K562 (cell line): ENCODE data around the gene LRRC74B. TPM values are rescaled to one million over a fixed set of nuclear protein-coding genes. Genes with fewer than 3 reads are reported as not detected.

ENCODE experiments used
- ATAC-seq: fragments of 200-7000 bp; cut with Tn5 transposase; 3 replicates; pipeline ENCODE4 v1.9.1; 2020; ENCODE audit warnings: moderate library complexity
- BruUV-seq: library from RNA; stranded (reverse); fragments of 400-500 nt; replicated peaks from 2 replicates; lab custom pipeline; 2021; lab: Mats Ljungman, UMichigan
- CTCF ChIA-PET: fragments of 300-600 bp; formaldehyde crosslinking; extraction: SDS; loops from one replicate; lab custom pipeline; 2021; ENCODE audit warnings: low intra/inter-chr PET ratio; lab: Yijun Ruan, JAX
- POLR2A ChIA-PET: fragments of 300-600, 350-650 bp; sonication (Branson Sonifier 250); formaldehyde crosslinking; extraction: SDS; loops from one replicate; lab custom pipeline; 2021; ENCODE audit warnings: antibody characterized with exemption, inconsistent platforms; lab: Yijun Ruan, JAX
- DNase-seq, 4 experiments: peaks; one replicate each; pipeline versions ENCODE4 v3.0.0 to v3.0.0-alpha.2; 2011 to 2018; ENCODE audit warnings: low spot score in 3 of 4, mixed read lengths in 3 of 4; ENCODE audit errors: extremely low read depth in 1 of 4
- FAIRE-seq: peaks from 2 replicates; lab custom pipeline; 2011; peaks lifted over from hg19 to GRCh38; lab: Jason Lieb, UNC
- H2AFZ ChIP-seq: 2 replicates; pipeline ENCODE4 v1.6.0; 2011; ENCODE audit warnings: low read depth, low read length, control low read depth, inconsistent platforms
- H3K27ac ChIP-seq: fragments of 200-600 bp; 3 replicates; pipeline ENCODE4 v1.8.0; 2011; ENCODE audit warnings: low read depth, mild to moderate bottlenecking, control low read depth, inconsistent platforms, low read length, moderate library complexity, mixed read lengths; ENCODE audit errors: extremely low read depth
- H3K27me3 ChIP-seq, 2 experiments: fragments of 300-600 bp in 1 of 2; 2 replicates in 1 of 2; 3 replicates in 1 of 2; pipeline versions ENCODE4 v1.6.0 to v1.8.0; 2011; ENCODE audit warnings: inconsistent platforms in 2 of 2, low read length in 2 of 2, mild to moderate bottlenecking in 1 of 2, mixed read lengths in 1 of 2, moderate library complexity in 1 of 2; ENCODE audit not compliant: control insufficient read depth in 2 of 2, insufficient read depth in 2 of 2
- H3K36me3 ChIP-seq: fragments of 300-600 bp; 3 replicates; pipeline ENCODE4 v1.8.0; 2011; ENCODE audit warnings: mild to moderate bottlenecking, low read length, inconsistent platforms; ENCODE audit not compliant: control insufficient read depth, insufficient read depth
- H3K4me1 ChIP-seq, 2 experiments: fragments of 200-600 bp in 1 of 2; replicated peaks in 1 of 2; 2 replicates in 1 of 2; 3 replicates in 1 of 2; pipeline versions ENCODE4 v1.5.1 to v1.8.0; 2011; ENCODE audit warnings: inconsistent platforms in 2 of 2, low read length in 2 of 2, mild to moderate bottlenecking in 1 of 2, mixed read lengths in 1 of 2, moderate library complexity in 1 of 2; ENCODE audit not compliant: control insufficient read depth in 2 of 2, insufficient read depth in 2 of 2
- H3K4me2 ChIP-seq: 2 replicates; pipeline ENCODE4 v1.6.1; 2011; ENCODE audit warnings: low read length, control low read depth, inconsistent platforms, mixed read lengths; ENCODE audit not compliant: insufficient read depth
- H3K4me3 ChIP-seq: fragments of 200-600 bp; sonication (generic), shearing (Covaris generic); 2 replicates; pipeline ENCODE4 v1.5.1; 2016; ENCODE audit warnings: control low read depth, inconsistent platforms
- H3K79me2 ChIP-seq: fragments of 200-600 bp; 3 replicates; pipeline ENCODE4 v1.8.0; 2011; ENCODE audit warnings: low read length, inconsistent platforms; ENCODE audit not compliant: control insufficient read depth, insufficient read depth
- H3K9ac ChIP-seq, 2 experiments: 2 replicates each; pipeline versions ENCODE4 v1.6.0 to v1.6.1; 2011; ENCODE audit warnings: low read depth in 2 of 2, low read length in 2 of 2, control low read depth in 1 of 2, inconsistent platforms in 1 of 2, mild to moderate bottlenecking in 1 of 2, mixed read lengths in 1 of 2; ENCODE audit not compliant: insufficient read depth in 1 of 2
- H3K9me1 ChIP-seq: one replicate; pipeline ENCODE4 v1.6.0; 2011; ENCODE audit warnings: inconsistent platforms, mild to moderate bottlenecking, low read length, moderate library complexity; ENCODE audit not compliant: control insufficient read depth, insufficient read depth
- H3K9me3 ChIP-seq: replicated peaks from 2 replicates; pipeline ENCODE4 v1.5.1; 2011; ENCODE audit warnings: low read depth, low read length, inconsistent platforms; ENCODE audit not compliant: control insufficient read depth, insufficient read depth
- H4K20me1 ChIP-seq: replicated peaks from 2 replicates; pipeline ENCODE4 v1.6.1; 2011; ENCODE audit warnings: low read length, inconsistent platforms, mixed read lengths; ENCODE audit not compliant: control insufficient read depth, insufficient read depth
- C11orf30 ChIP-seq: fragments of 450-650 bp; IDR thresholded peaks from 2 replicates; pipeline ENCODE4 v1.6.1; 2016; ENCODE audit warnings: low read depth, mild to moderate bottlenecking
- CCAR2 ChIP-seq: fragments of 200-400 bp; formaldehyde crosslinking; IDR thresholded peaks from 2 replicates; pipeline ENCODE4 v1.6.1; 2017; ENCODE audit warnings: mild to moderate bottlenecking, low read depth, low read length
- CHD4 ChIP-seq: fragments of 200-600 bp; sonication (generic); IDR thresholded peaks from 3 replicates; pipeline ENCODE4 v1.6.1; 2012; ENCODE audit warnings: low read depth, mild to moderate bottlenecking, mixed read lengths, low read length, inconsistent platforms; ENCODE audit not compliant: insufficient read depth, insufficient replicate concordance, poor library complexity, severe bottlenecking
- ETV5 ChIP-seq: sonication (generic); formaldehyde crosslinking; IDR thresholded peaks from 2 replicates; pipeline ENCODE4 v1.4.0; 2020; ENCODE audit warnings: low read depth, mild to moderate bottlenecking, missing genetic modification reagents
- GTF2E2 ChIP-seq: fragments of 200-800 bp; sonication (Bioruptor generic); IDR thresholded peaks from 2 replicates; pipeline ENCODE4 v1.6.1; 2016; ENCODE audit warnings: missing genetic modification characterization, missing compliant biosample characterization
- HNRNPUL1 ChIP-seq: fragments of 200-400 bp; formaldehyde crosslinking; IDR thresholded peaks from 2 replicates; pipeline ENCODE4 v1.6.1; 2017; ENCODE audit warnings: low read length
- LARP7 ChIP-seq: fragments of 450-650 bp; IDR thresholded peaks from 2 replicates; pipeline ENCODE4 v1.6.1; 2016
- NFE2L1 ChIP-seq: fragments of 450-650 bp; IDR thresholded peaks from 2 replicates; pipeline ENCODE4 v1.6.1; 2016; ENCODE audit warnings: missing genetic modification characterization, low read depth, mild to moderate bottlenecking, missing compliant biosample characterization, moderate library complexity, borderline replicate concordance
- SMARCA5 ChIP-seq: fragments of 450-650 bp; IDR thresholded peaks from 2 replicates; pipeline ENCODE4 v1.6.1; 2016
- SPI1 ChIP-seq: IDR thresholded peaks from 2 replicates; pipeline ENCODE4 v1.6.1; 2011; ENCODE audit warnings: low read depth, low read length, control low read depth, borderline replicate concordance
- TAF7 ChIP-seq: fragments of 450-650 bp; IDR thresholded peaks from 2 replicates; pipeline ENCODE4 v1.6.1; 2016; ENCODE audit warnings: missing genetic modification characterization, missing compliant biosample characterization
- TAL1 ChIP-seq: fragments of 450-650 bp; IDR thresholded peaks from 2 replicates; pipeline ENCODE4 v1.6.1; 2016; ENCODE audit warnings: mild to moderate bottlenecking
- XRCC3 ChIP-seq: fragments of 450-650 bp; IDR thresholded peaks from 2 replicates; pipeline ENCODE4 v1.6.1; 2017; ENCODE audit warnings: mild to moderate bottlenecking, moderate library complexity
- ZFX ChIP-seq: sonication (generic); formaldehyde crosslinking; IDR thresholded peaks from 2 replicates; pipeline ENCODE4 v1.8.0; 2022; ENCODE audit warnings: mild to moderate bottlenecking, missing genetic modification reagents, moderate library complexity
- ZNF174 ChIP-seq: fragments of 250-450 bp; sonication (Bioruptor Pico); IDR thresholded peaks from 2 replicates; pipeline ENCODE4 v1.4.0; 2020; ENCODE audit warnings: mild to moderate bottlenecking
- ZNF311 ChIP-seq: fragments of 250-450 bp; sonication (Bioruptor Pico); IDR thresholded peaks from 2 replicates; pipeline ENCODE4 v1.4.0; 2020; ENCODE audit warnings: mild to moderate bottlenecking, moderate library complexity
- ZNF780A ChIP-seq: fragments of 250-450 bp; sonication (Bioruptor Pico); IDR thresholded peaks from 2 replicates; pipeline ENCODE4 v1.5.0; 2021; ENCODE audit warnings: mild to moderate bottlenecking
- WGBS: fragments of 100-300 bp; shearing (Covaris generic); methylation state at CpG from one replicate; pipeline ENCODE4 v1.1.6; 2016; ENCODE audit warnings: low coverage, mixed read lengths; ENCODE audit not compliant: insufficient coverage; ENCODE audit errors: missing lambda C conversion rate; 5-methylcytosine and 5-hydroxymethylcytosine counted together
- in situ Hi-C: fragments of 300-500 bp; cut with MboI; formaldehyde crosslinking; loops from 4 replicates; pipeline ENCODE4 v1.15.0; 2018; ENCODE audit warnings: inconsistent platforms, mixed read lengths
- intact Hi-C: fragments of 100-400 bp; cut with micrococcal nuclease; formaldehyde crosslinking; loops from 2 replicates; pipeline ENCODE4 v1.14.2; 2022
- polyA plus RNA-seq, 8 experiments: library from polyadenylated mRNA; depleted of rRNA in 4 of 8; stranded (reverse) in 5 of 8; unstranded in 3 of 8; fragments of >200 nt; fragmentation: Nextera tagmentation in 2 of 8; fragmentation: Illumina TruSeq in 1 of 8; extraction: Ambion mirVana in 2 of 8; extraction: Trizol in 1 of 8; gene quantifications; 2 replicates each; pipeline versions ENCODE4 v1.2.1 to v1.2.3, GENCODE V29; 2011 to 2014; ENCODE audit warnings: inconsistent platforms in 1 of 8, missing spikeins in 1 of 8
- total RNA-seq, 7 experiments: library from RNA; depleted of rRNA in 6 of 7; stranded (reverse); fragments of >200 nt in 6 of 7; fragmentation: Illumina TruSeq in 2 of 7; extraction: Trizol in 2 of 7; gene quantifications; 2 replicates each; pipeline versions ENCODE4 v1.2.1 to v1.2.3, GENCODE V29; 2011 to 2021; ENCODE audit warnings: low replicate concordance in 1 of 7
- TF ChIP-seq, protein P1 (sequence below): fragments of 450-650 bp; formaldehyde crosslinking; IDR thresholded peaks from 2 replicates; pipeline ENCODE4 v1.4.0; 2020; ENCODE audit warnings: mild to moderate bottlenecking, moderate library complexity
- TF ChIP-seq, protein P2 (sequence below): fragments of 250-450 bp; sonication (Bioruptor Pico); IDR thresholded peaks from 2 replicates; pipeline ENCODE4 v1.8.0; 2022; ENCODE audit warnings: moderate library complexity, mild to moderate bottlenecking, inconsistent platforms

LRRC74B gene
- total and polyA plus RNA-seq, 9 of the 15 experiments (the other 6 are each of a cell fraction or from before 2014, with no cell fraction given) = not detected

DNA sequence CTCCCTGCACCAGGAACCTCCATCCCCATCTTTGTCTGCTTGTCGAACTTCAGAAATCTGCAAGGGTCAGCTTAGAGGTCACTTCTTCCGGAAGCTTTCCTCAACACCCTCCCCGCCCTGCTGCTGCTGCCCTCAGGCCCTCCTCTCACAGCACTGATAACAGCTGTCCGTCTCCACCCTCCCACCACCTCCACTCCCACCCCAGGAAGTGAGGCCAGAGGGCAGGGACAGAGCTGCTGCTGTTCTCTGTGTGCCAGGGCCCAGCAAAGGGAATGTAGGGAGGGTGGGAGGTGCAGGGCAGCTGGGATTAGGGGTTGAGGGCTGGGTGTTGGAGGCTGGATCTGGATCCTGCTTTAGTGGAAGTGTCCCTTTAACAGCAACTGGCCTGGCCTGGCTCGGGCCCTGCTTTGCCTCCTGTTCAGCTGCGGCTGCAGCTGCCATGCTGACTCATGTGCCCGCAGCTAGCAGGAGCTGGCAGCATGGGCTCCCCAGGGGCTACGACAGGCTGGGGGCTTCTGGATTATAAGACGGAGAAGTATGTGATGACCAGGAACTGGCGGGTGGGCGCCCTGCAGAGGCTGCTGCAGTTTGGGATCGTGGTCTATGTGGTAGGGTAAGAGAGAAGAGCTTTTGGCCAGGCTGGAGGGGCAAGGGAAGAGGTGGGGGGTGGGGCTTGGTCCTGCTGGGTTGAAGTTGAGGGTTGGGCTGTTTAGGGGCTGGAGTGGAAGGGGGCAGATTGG lies 30.9 kb upstream of the LRRC74B start, which contains the start of gene P2RX6:
Gene P2RX6 (plus strand): TSS at position 440 of the 740 bp plus-strand sequence. CDS start 10 bp downstream, at position 450.
- Histone ChIP-seq H3K9ac (peak within 1 kb of the TSS; percentile 52 to 89), H4K20me1 (peaks cover 7% of the 10 kb centered on the region), H2AFZ (peak within 1 kb of the TSS; percentile 91), H3K4me2 (peak within 1 kb of the TSS; percentile 87), H3K79me2 (peaks cover 16% of the 10 kb centered on the region; the same call in 2 of the 3 replicates), H3K9me3 (no peaks in the 10 kb centered on the region), H3K27ac (peak within 1 kb of the TSS; percentile 67), H3K9me1 (peaks cover 4% of the 10 kb centered on the region), H3K4me1 (peaks cover 26 to 46% of the 10 kb centered on the region in 2 experiments), H3K4me3 (peak within 1 kb of the TSS; percentile 44), H3K27me3 (peaks cover 0 to 3% of the 10 kb centered on the region in 2 experiments; a peak in 2 of 5 replicates), H3K36me3 (no peaks in the 10 kb centered on the region)
- POLR2A ChIA-PET = interaction anchor here (0.5 to 13.9 kb wide), 19 partner anchors 9 to 627 kb away, joined by 3 to 333 read pairs (median 5); partner anchors contain the start of genes LRRC74B, LZTR1, SLC7A4 and THAP7
- DNase-seq = peak; percentile 100
- FAIRE-seq = peak; percentile 98
- in situ Hi-C loops (no loop called here), intact Hi-C loops (loop anchor here (5.0 kb wide), 1 partner anchor 32 kb away; the partner anchor contains the start of gene LRRC74B)
- CTCF ChIA-PET = interaction anchor here (0.8 kb wide), 1 partner anchor 129 kb away, joined by 3 read pairs; no protein-coding TSS in a partner anchor
- BruUV-seq = TSS peak; percentile 78
- peak; percentile 92 for ATAC-seq
- WGBS = 4% methylated on average over 12 of the region's 12 CpGs
- no peak for TF ChIP-seq GTF2E2 (tag)
- no peak for TF ChIP-seq TAL1
- TF ChIP-seq SPI1 = peak; percentile 77; the same call in 1 of the 2 replicates
- TF ChIP-seq ZNF174 = peak; percentile 84; the same call in 1 of the 2 replicates
- peak; percentile 91 for TF ChIP-seq CHD4
- TF ChIP-seq, protein P1, sequence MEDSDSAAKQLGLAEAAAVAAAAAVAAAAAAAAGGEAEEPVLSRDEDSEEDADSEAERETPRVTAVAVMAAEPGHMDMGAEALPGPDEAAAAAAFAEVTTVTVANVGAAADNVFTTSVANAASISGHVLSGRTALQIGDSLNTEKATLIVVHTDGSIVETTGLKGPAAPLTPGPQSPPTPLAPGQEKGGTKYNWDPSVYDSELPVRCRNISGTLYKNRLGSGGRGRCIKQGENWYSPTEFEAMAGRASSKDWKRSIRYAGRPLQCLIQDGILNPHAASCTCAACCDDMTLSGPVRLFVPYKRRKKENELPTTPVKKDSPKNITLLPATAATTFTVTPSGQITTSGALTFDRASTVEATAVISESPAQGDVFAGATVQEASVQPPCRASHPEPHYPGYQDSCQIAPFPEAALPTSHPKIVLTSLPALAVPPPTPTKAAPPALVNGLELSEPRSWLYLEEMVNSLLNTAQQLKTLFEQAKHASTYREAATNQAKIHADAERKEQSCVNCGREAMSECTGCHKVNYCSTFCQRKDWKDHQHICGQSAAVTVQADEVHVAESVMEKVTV = peak; percentile 48; the same call in 1 of the 2 replicates
- no peak for TF ChIP-seq NFE2L1 (tag)
- TF ChIP-seq TAF7 (tag) = peak; percentile 52
- TF ChIP-seq, protein P2, sequence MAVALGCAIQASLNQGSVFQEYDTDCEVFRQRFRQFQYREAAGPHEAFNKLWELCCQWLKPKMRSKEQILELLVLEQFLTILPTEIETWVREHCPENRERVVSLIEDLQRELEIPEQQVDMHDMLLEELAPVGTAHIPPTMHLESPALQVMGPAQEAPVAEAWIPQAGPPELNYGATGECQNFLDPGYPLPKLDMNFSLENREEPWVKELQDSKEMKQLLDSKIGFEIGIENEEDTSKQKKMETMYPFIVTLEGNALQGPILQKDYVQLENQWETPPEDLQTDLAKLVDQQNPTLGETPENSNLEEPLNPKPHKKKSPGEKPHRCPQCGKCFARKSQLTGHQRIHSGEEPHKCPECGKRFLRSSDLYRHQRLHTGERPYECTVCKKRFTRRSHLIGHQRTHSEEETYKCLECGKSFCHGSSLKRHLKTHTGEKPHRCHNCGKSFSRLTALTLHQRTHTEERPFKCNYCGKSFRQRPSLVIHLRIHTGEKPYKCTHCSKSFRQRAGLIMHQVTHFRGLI (CRISPR knock-in tag) = 0 out of 2 replicates have a peak, but pooled peaks have one; percentile 3
- no peak for TF ChIP-seq ZNF780A (CRISPR knock-in tag)
- peak; percentile 82; the same call in 1 of the 2 replicates for TF ChIP-seq HNRNPUL1
- no peak for TF ChIP-seq ZFX (CRISPR knock-in tag)
- TF ChIP-seq LARP7 = no peak
- no peak for TF ChIP-seq SMARCA5
- TF ChIP-seq ETV5 (CRISPR knock-in tag) = no peak
- no peak for TF ChIP-seq XRCC3
- no peak for TF ChIP-seq C11orf30
- 0 out of 2 replicates have a peak, but pooled peaks have one; percentile 63 for TF ChIP-seq ZNF311
- TF ChIP-seq CCAR2 = peak; percentile 96; the same call in 1 of the 2 replicates
